Measurements from ENCODE around the gene LRRC1. TPM values are rescaled to one million over a fixed set of nuclear protein-coding genes. Genes with fewer than 3 reads are reported as not detected.
A peak's percentile ranks its signal among the peaks of the same experiment; 100 is the strongest.

The LRRC1 gene
- total RNA-seq, 4 donors from 2014 or later = 71.0 to 151 (median 91.6) TPM

DNA sequence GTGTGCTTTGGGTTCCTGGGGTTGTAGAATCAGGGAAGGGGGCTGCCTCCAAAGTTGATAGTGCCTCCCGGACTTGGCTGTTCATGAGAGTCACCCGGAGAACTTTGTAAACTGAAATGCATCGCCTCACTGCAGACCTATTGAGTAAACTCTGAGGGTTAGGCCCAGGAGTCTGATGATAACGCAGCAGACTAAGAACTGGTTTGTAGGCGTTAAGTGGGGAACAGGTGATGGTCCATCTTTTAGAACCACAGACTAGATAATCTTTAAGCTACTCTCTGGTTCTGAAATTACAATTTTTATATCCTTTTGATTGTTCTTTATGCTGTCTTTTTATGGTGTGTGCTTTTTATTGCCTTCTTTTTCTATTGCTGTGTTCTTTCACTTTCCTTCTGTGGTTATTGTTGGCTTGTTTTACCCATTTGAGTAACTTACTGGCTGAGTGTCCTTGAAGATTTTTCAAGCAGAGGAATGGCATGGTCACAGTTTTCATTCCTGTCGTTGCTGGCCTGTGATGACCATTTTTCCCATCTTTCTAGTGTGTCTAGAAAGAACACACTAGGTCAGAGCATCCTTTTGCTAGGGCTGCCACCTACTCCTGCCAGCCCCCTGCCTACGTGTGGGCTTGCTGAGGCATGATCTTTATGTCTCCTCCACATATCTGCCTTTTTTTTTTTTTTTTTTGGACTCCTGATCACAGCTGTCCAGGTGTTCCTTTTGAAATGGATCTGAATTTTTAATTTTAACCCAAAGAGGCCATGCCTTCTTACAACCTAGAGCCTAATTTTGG is 30.9 kb downstream of the LRRC1 start:
- H3K4me1 ChIP-seq = peaks cover 46 to 68% (median 61%) of the 10 kb centered on the region in 4 donors
- H3K27ac ChIP-seq = peak overlapping the region; percentile 71 to 79 (median 76)
- 49 to 52% methylated on average over 7 of the region's 7 CpGs for WGBS, 2 donors (ENCODE audit: low coverage in 1 of 2)
- peak overlapping the region in 1 of 4 donors; percentile 3 for H3K4me3 ChIP-seq
- no peak for TF ChIP-seq POLR2A (IDR thresholded peaks at IDR 0.05)
- no peak for TF ChIP-seq POLR2AphosphoS5 (IDR thresholded peaks at IDR 0.05)
- no peak for TF ChIP-seq EP300 (IDR thresholded peaks at IDR 0.05; ENCODE audit: low read depth)
- TF ChIP-seq, protein P1, sequence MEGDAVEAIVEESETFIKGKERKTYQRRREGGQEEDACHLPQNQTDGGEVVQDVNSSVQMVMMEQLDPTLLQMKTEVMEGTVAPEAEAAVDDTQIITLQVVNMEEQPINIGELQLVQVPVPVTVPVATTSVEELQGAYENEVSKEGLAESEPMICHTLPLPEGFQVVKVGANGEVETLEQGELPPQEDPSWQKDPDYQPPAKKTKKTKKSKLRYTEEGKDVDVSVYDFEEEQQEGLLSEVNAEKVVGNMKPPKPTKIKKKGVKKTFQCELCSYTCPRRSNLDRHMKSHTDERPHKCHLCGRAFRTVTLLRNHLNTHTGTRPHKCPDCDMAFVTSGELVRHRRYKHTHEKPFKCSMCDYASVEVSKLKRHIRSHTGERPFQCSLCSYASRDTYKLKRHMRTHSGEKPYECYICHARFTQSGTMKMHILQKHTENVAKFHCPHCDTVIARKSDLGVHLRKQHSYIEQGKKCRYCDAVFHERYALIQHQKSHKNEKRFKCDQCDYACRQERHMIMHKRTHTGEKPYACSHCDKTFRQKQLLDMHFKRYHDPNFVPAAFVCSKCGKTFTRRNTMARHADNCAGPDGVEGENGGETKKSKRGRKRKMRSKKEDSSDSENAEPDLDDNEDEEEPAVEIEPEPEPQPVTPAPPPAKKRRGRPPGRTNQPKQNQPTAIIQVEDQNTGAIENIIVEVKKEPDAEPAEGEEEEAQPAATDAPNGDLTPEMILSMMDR (IDR thresholded peaks at IDR 0.05) = no peak
- in situ Hi-C loops (cut with MboI; ENCODE audit: low pct_ligation_motif_present in 1 of 4, low pct_unique_long_range_greater_than_20kb in 1 of 4, low sequenced_read_pairs in 3 of 4) = no loop called here
- no peaks in the 10 kb centered on the region for H3K9me3 ChIP-seq
- H3K36me3 ChIP-seq = no peaks in the 10 kb centered on the region
- H3K27me3 ChIP-seq = no peaks in the 10 kb centered on the region
- intact Hi-C loops (cut with DNase I; ENCODE audit: low total_unique reads) = loop anchor here (10.0 kb wide), 1 partner anchor 1461 kb away; the partner anchor contains the start of gene PAQR8
- DNase-seq = no peak

DNA sequence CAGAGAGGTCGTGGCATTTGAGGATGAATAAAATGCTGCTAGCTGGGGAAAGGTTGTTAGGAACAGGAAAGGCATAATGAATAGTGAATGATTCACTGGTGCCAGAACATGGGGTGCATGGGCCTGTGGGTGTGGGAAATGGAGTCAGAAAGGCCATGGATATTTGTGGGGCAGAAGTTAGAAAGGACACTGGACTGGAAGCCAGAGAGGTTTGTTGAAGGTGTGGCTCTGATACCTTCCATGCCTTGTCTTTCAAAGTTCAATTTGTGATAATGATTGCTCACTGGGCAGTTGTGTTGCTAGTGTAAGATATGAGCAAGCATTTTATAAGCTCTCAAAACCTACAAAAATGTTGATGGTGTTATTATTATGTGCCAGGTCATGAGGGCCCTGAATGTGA is 32.7 kb downstream of the LRRC1 start:
- Histone ChIP-seq H3K27ac (peak overlapping the region; percentile 71 to 79 (median 76)), H3K27me3 (no peaks in the 10 kb centered on the region), H3K9me3 (no peaks in the 10 kb centered on the region), H3K4me1 (peaks cover 49 to 81% (median 64%) of the 10 kb centered on the region in 4 donors), H3K4me3 (no peak overlapping the region), H3K36me3 (no peaks in the 10 kb centered on the region)
- WGBS, 2 donors (ENCODE audit: low coverage in 1 of 2) = 50 to 67% methylated on average over 1 of the region's 1 CpG
- DNase-seq = peak; percentile 38
- TF ChIP-seq, protein P1 (IDR thresholded peaks at IDR 0.05) = no peak
- TF ChIP-seq POLR2AphosphoS5 (IDR thresholded peaks at IDR 0.05) = peak in 2 of 3 donors; percentile 9 to 38
- in situ Hi-C loops (cut with MboI; ENCODE audit: low pct_ligation_motif_present in 1 of 4, low pct_unique_long_range_greater_than_20kb in 1 of 4, low sequenced_read_pairs in 3 of 4) (no loop called here), intact Hi-C loops (cut with DNase I; ENCODE audit: low total_unique reads) (loop anchor here (10.0 kb wide), 1 partner anchor 1463 kb away; the partner anchor contains the start of gene PAQR8)

DNA sequence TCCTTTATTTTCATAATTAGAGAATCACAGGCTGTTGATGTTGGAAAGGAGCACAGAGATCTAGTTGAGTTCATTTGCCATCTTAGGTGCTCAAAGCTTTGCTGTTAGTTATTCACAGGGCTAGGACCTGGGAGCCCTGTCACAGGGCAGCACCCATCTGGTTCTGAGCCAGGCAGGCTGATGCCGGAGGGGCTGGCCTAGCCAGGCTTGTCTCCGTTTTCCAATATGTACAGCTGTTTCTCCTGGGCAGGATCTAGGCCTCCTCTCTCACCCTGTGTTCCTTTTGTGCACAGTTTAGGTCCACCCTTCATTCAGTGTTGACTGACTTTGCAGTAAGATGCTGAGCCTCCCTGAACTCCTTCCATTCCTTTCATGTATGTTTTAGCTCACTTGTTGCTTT is 33.4 kb downstream of the LRRC1 start:
- in situ Hi-C loops (cut with MboI; ENCODE audit: low pct_ligation_motif_present in 1 of 4, low pct_unique_long_range_greater_than_20kb in 1 of 4, low sequenced_read_pairs in 3 of 4) (no loop called here), intact Hi-C loops (cut with DNase I; ENCODE audit: low total_unique reads) (loop anchor here (10.0 kb wide), 1 partner anchor 1463 kb away; the partner anchor contains the start of gene PAQR8)
- WGBS, 2 donors (ENCODE audit: low coverage in 1 of 2) = 40 to 55% methylated on average over 1 to 2 of the region's 2 CpGs
- Histone ChIP-seq H3K27ac (peak overlapping the region; percentile 71 to 79 (median 76)), H3K4me1 (peaks cover 49 to 85% (median 64%) of the 10 kb centered on the region in 4 donors), H3K9me3 (no peaks in the 10 kb centered on the region), H3K27me3 (no peaks in the 10 kb centered on the region), H3K36me3 (no peaks in the 10 kb centered on the region), H3K4me3 (no peak overlapping the region)
- DNase-seq = no peak
- TF ChIP-seq POLR2AphosphoS5 (IDR thresholded peaks at IDR 0.05) = no peak
- TF ChIP-seq EP300 (IDR thresholded peaks at IDR 0.05; ENCODE audit: low read depth) = no peak
- TF ChIP-seq POLR2A (IDR thresholded peaks at IDR 0.05) = no peak
- TF ChIP-seq, protein P1 (IDR thresholded peaks at IDR 0.05) = no peak

DNA sequence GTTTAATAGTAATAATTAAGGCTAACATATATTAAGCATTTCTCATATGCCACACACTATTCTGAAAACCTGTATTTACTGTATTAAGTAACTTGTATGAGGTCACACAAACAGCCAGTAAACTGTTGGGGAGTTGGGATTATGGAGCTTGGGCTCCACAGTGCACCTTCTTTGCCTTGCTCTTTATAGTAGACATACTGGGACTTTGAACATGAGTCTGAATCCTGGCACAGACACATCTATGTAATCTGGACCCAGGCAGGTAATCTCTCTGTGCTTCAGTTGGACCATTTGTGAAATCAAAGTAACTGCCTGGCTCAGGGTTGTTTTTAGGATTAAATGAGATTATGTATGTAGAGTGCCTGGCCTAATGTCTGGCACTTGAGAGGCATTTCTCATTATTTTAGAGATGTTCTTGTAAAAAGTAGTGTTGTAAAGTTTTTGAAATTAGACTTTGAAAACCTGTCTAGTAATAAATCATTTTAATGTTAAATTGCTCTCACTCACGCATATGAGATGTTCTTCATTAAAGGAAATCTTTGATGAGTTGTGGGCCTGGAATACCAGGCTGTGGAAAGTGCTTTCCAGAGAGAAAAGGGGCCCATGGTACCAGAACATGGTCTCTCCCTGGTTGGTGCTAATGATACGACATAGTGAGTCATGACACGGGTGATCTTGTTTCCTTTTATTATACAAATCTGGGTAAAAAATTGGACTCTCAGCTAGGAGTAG is 34.3 kb downstream of the LRRC1 start:
- no peaks in the 10 kb centered on the region for H3K27me3 ChIP-seq
- in situ Hi-C loops (cut with MboI; ENCODE audit: low pct_ligation_motif_present in 1 of 4, low pct_unique_long_range_greater_than_20kb in 1 of 4, low sequenced_read_pairs in 3 of 4) = no loop called here
- no peak overlapping the region for H3K4me3 ChIP-seq
- no peaks in the 10 kb centered on the region for H3K36me3 ChIP-seq
- 53 to 56% methylated on average over 3 of the region's 3 CpGs for WGBS, 2 donors (ENCODE audit: low coverage in 1 of 2)
- peaks cover 49 to 90% (median 64%) of the 10 kb centered on the region in 4 donors for H3K4me1 ChIP-seq
- H3K27ac ChIP-seq = peak overlapping the region; percentile 71 to 79 (median 76)
- H3K9me3 ChIP-seq = no peaks in the 10 kb centered on the region
- intact Hi-C loops (cut with DNase I; ENCODE audit: low total_unique reads) = loop anchor here (10.0 kb wide), 1 partner anchor 1464 kb away; the partner anchor contains the start of gene PAQR8
- DNase-seq = no peak
- TF ChIP-seq POLR2AphosphoS5 (IDR thresholded peaks at IDR 0.05) (peak in 1 of 3 donors; percentile 38), POLR2A (IDR thresholded peaks at IDR 0.05) (no peak)
